Neural cell (in vitro differentiated cells): ENCODE data around the gene GPR152. TPM values are rescaled to one million over a fixed set of nuclear protein-coding genes. Genes with fewer than 3 reads are reported as not detected.

ENCODE experiments used
- H2AFZ ChIP-seq: fragments of 200-600, 300-800 bp; sonication (generic), shearing (Covaris generic); 2 replicates; pipeline ENCODE4 v1.6.0; 2014; ENCODE audit warnings: low read depth, mild to moderate bottlenecking, antibody characterized with exemption, low read length, moderate library complexity
- H3F3A ChIP-seq: fragments of 200-600 bp; shearing (Covaris generic); 2 replicates; pipeline ENCODE4 v1.6.1; 2016; ENCODE audit warnings: mild to moderate bottlenecking, moderate library complexity, mixed read lengths, antibody characterized with exemption, low read length; ENCODE audit not compliant: insufficient read depth, poor library complexity, severe bottlenecking
- H3K27ac ChIP-seq: fragments of 200-600, 300-800 bp; sonication (generic), shearing (Covaris generic); 2 replicates; pipeline ENCODE4 v1.5.1; 2014; ENCODE audit warnings: mild to moderate bottlenecking, low read length, moderate library complexity
- H3K27me3 ChIP-seq: fragments of 300-800, 200-600 bp; sonication (generic), shearing (Covaris generic); 2 replicates; pipeline ENCODE4 v1.6.0; 2014; ENCODE audit warnings: mild to moderate bottlenecking, low read depth, low read length, moderate library complexity; ENCODE audit not compliant: insufficient read depth
- H3K36me3 ChIP-seq: fragments of 300-800, 200-600 bp; sonication (generic), shearing (Covaris generic); 2 replicates; pipeline ENCODE4 v1.5.1; 2014; ENCODE audit warnings: mild to moderate bottlenecking, antibody characterized with exemption, low read length, moderate library complexity; ENCODE audit not compliant: insufficient read depth
- H3K4me2 ChIP-seq: fragments of 300-800, 200-600 bp; sonication (generic), shearing (Covaris generic); 2 replicates; pipeline ENCODE4 v1.6.0; 2014; ENCODE audit warnings: mild to moderate bottlenecking, low read length
- H3K4me3 ChIP-seq: fragments of 300-800, 200-600 bp; sonication (generic), shearing (Covaris generic); 2 replicates; pipeline ENCODE4 v1.5.1; 2014; ENCODE audit warnings: mild to moderate bottlenecking, low read length, moderate library complexity
- H3K79me2 ChIP-seq: fragments of 200-600 bp; shearing (Covaris generic); replicated peaks from 2 replicates; pipeline ENCODE4 v1.6.0; 2014; ENCODE audit warnings: mild to moderate bottlenecking, low read length, moderate library complexity; ENCODE audit not compliant: insufficient read depth
- H3K9ac ChIP-seq: fragments of 300-800, 200-600 bp; sonication (generic), shearing (Covaris generic); 2 replicates; pipeline ENCODE4 v1.6.1; 2016; ENCODE audit warnings: mild to moderate bottlenecking, low read length, mixed read lengths
- H3K9me2 ChIP-seq: fragments of 200-600 bp; shearing (Covaris generic); 2 replicates; pipeline ENCODE4 v1.6.1; 2016; ENCODE audit warnings: mild to moderate bottlenecking, low read length, mixed read lengths; ENCODE audit not compliant: insufficient read depth
- H3K9me3 ChIP-seq: fragments of 200-600, 300-800 bp; sonication (generic), shearing (Covaris generic); 2 replicates; pipeline ENCODE4 v1.6.1; 2016; ENCODE audit warnings: mild to moderate bottlenecking, mixed run types, low read length, moderate library complexity, mixed read lengths
- H4K20me1 ChIP-seq: fragments of 200-600 bp; shearing (Covaris generic); 2 replicates; pipeline ENCODE4 v1.6.1; 2016; ENCODE audit warnings: mild to moderate bottlenecking, mixed run types; ENCODE audit not compliant: insufficient read depth
- EP300 ChIP-seq: fragments of 450-650 bp; conservative IDR thresholded peaks from 2 replicates; pipeline ENCODE4 v1.6.1; 2014; ENCODE audit warnings: antibody characterized with exemption, mild to moderate bottlenecking, moderate library complexity; ENCODE audit not compliant: poor library complexity, severe bottlenecking
- EZH2 ChIP-seq: fragments of 200-600, 300-800 bp; shearing (Covaris generic), sonication (generic); IDR thresholded peaks from 2 replicates; pipeline ENCODE4 v1.6.1; 2014; ENCODE audit warnings: antibody characterized with exemption, low read length, borderline replicate concordance, mild to moderate bottlenecking; ENCODE audit not compliant: insufficient read depth, poor library complexity, severe bottlenecking
- MXI1 ChIP-seq: fragments of 450-650 bp; conservative IDR thresholded peaks from 2 replicates; pipeline ENCODE4 v1.6.1; 2014; ENCODE audit warnings: antibody characterized with exemption, mild to moderate bottlenecking; ENCODE audit not compliant: poor library complexity, severe bottlenecking
- RAD21 ChIP-seq: fragments of 450-650 bp; conservative IDR thresholded peaks from 2 replicates; pipeline ENCODE4 v1.6.1; 2014; ENCODE audit warnings: antibody characterized with exemption, mild to moderate bottlenecking, moderate library complexity
- SMC3 ChIP-seq: fragments of 450-650 bp; conservative IDR thresholded peaks from 2 replicates; pipeline ENCODE4 v1.6.1; 2014; ENCODE audit warnings: antibody characterized with exemption, mild to moderate bottlenecking, moderate library complexity; ENCODE audit not compliant: poor library complexity
- TAF1 ChIP-seq: IDR thresholded peaks from 2 replicates; pipeline ENCODE4 v1.6.1; 2012; ENCODE audit warnings: low read depth
- polyA plus RNA-seq: library from polyadenylated mRNA; depleted of rRNA; stranded (reverse); fragments of >200 nt; gene quantifications from 2 replicates; pipeline ENCODE4 v1.2.3, GENCODE V29; 2014
- TF ChIP-seq, protein P1 (sequence below): IDR thresholded peaks from 2 replicates; pipeline ENCODE4 v1.6.1; 2012; ENCODE audit warnings: borderline replicate concordance
- TF ChIP-seq, protein P2 (sequence below): fragments of 450-650 bp; IDR thresholded peaks from 2 replicates; pipeline ENCODE4 v1.5.1; 2014; ENCODE audit warnings: antibody characterized with exemption, mild to moderate bottlenecking, moderate library complexity; ENCODE audit not compliant: poor library complexity, severe bottlenecking

Gene GPR152
- polyA plus RNA-seq, 1 donor from 2014 or later: not detected

DNA sequence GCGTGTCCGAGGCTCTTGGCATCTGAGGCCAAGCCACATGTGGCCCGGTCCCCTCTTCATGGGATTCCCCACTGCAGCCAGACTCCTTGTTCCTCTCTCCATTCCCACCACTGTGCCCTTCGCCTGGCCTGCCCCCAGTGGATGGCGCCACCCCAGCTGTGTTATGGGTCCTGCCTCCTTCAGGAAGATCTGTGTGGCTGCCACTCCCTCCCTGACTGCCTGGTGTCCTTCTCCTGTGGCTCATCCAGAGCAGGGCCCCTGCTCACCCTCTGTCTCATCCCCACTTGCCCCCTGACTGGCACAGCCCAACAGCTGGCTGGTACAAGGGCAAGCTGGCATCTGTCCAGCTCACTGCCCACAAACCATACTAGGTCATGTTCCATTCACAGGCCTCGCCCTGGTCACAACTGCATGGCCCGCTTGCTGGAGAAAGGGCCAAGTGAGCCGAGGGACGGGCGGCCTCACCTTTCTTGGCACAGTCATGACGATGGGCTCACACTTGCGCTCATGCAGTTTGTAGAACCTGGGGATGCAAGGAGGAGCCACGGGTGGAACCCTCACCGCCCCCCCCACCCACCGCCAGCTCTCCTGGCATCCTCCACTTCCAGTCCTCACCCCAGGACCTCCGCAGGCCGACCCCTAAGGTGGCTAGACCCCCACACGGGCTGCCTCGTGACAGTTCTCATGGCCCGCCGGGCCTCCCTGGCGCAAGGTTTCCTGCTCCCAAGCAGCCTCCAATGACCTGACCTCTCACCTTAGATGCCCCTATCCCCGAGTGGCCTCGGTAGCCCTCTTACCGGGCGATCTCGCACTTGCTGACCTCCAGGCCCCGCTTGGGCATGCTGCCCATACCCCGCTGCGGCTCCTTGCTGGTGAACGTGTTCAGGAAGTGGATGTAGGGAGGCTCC lies 13.0 kb downstream of the GPR152 start:
- no peaks in the 10 kb centered on the region for H3K27me3 ChIP-seq
- H4K20me1 ChIP-seq: no peaks in the 10 kb centered on the region
- no peaks in the 10 kb centered on the region for H3F3A ChIP-seq
- H3K9me3 ChIP-seq: no peaks in the 10 kb centered on the region
- H3K9ac ChIP-seq: no peak overlapping the region
- H3K9me2 ChIP-seq: no peaks in the 10 kb centered on the region
- no peaks in the 10 kb centered on the region for H3K36me3 ChIP-seq
- no peak for TF ChIP-seq EP300
- TF ChIP-seq SMC3: no peak
- TF ChIP-seq, protein P1, sequence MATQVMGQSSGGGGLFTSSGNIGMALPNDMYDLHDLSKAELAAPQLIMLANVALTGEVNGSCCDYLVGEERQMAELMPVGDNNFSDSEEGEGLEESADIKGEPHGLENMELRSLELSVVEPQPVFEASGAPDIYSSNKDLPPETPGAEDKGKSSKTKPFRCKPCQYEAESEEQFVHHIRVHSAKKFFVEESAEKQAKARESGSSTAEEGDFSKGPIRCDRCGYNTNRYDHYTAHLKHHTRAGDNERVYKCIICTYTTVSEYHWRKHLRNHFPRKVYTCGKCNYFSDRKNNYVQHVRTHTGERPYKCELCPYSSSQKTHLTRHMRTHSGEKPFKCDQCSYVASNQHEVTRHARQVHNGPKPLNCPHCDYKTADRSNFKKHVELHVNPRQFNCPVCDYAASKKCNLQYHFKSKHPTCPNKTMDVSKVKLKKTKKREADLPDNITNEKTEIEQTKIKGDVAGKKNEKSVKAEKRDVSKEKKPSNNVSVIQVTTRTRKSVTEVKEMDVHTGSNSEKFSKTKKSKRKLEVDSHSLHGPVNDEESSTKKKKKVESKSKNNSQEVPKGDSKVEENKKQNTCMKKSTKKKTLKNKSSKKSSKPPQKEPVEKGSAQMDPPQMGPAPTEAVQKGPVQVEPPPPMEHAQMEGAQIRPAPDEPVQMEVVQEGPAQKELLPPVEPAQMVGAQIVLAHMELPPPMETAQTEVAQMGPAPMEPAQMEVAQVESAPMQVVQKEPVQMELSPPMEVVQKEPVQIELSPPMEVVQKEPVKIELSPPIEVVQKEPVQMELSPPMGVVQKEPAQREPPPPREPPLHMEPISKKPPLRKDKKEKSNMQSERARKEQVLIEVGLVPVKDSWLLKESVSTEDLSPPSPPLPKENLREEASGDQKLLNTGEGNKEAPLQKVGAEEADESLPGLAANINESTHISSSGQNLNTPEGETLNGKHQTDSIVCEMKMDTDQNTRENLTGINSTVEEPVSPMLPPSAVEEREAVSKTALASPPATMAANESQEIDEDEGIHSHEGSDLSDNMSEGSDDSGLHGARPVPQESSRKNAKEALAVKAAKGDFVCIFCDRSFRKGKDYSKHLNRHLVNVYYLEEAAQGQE: no peak
- TF ChIP-seq EZH2: no peak
- TF ChIP-seq RAD21: no peak
- H2AFZ ChIP-seq: no peak overlapping the region
- no peak overlapping the region for H3K4me2 ChIP-seq
- H3K79me2 ChIP-seq: no peaks in the 10 kb centered on the region
- no peak overlapping the region for H3K4me3 ChIP-seq
- H3K27ac ChIP-seq: no peak overlapping the region

DNA sequence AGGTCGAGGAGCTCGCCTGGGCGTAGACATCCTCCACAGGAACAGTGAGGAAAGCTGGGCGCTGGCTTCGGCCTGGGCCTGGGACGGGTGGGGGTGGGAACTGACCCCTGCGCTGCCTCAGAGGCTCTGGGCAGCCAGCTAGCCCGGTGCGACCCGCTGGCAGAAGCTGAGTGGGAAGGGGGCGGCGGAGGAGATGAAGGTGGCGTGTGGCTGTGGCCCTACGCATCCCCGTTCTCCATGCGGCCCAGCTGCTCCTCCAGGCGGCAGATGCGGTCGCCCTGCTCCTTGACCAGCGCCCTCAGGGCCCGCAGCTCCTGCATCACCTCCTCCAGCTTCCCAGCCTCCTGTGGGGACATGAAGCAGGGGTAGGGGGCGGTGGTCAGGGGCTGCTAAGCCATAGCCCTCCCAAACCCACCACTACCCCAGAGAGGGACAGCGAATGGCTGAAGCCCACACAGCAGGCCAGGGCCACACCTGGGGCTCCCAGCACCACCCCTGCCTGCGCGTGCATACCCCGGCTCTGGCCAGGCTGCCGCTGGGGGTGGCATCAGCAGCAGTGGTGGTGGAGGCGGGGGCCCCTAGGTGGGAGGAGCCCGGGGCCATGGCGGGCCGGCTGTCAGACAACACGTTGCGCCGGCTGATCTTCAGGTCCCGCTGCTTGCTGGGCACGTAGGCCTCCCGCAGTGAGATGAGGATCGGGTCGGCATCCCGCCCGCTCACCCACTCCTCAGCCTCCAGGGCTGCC lies 14.2 kb downstream of the GPR152 start:
- H3K4me3 ChIP-seq: no peak overlapping the region
- no peak overlapping the region for H2AFZ ChIP-seq
- no peaks in the 10 kb centered on the region for H3K36me3 ChIP-seq
- H3K79me2 ChIP-seq: no peaks in the 10 kb centered on the region
- H3K9me3 ChIP-seq: no peaks in the 10 kb centered on the region
- H3K27ac ChIP-seq: no peak overlapping the region
- no peak overlapping the region for H3K4me2 ChIP-seq
- H4K20me1 ChIP-seq: no peaks in the 10 kb centered on the region
- H3K9ac ChIP-seq: no peak overlapping the region
- no peaks in the 10 kb centered on the region for H3K9me2 ChIP-seq
- TF ChIP-seq EZH2 (no peak), SMC3 (no peak), TAF1 (no peak), MXI1 (no peak), EP300 (no peak), RAD21 (no peak)
- TF ChIP-seq, protein P2, sequence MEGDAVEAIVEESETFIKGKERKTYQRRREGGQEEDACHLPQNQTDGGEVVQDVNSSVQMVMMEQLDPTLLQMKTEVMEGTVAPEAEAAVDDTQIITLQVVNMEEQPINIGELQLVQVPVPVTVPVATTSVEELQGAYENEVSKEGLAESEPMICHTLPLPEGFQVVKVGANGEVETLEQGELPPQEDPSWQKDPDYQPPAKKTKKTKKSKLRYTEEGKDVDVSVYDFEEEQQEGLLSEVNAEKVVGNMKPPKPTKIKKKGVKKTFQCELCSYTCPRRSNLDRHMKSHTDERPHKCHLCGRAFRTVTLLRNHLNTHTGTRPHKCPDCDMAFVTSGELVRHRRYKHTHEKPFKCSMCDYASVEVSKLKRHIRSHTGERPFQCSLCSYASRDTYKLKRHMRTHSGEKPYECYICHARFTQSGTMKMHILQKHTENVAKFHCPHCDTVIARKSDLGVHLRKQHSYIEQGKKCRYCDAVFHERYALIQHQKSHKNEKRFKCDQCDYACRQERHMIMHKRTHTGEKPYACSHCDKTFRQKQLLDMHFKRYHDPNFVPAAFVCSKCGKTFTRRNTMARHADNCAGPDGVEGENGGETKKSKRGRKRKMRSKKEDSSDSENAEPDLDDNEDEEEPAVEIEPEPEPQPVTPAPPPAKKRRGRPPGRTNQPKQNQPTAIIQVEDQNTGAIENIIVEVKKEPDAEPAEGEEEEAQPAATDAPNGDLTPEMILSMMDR: no peak
- TF ChIP-seq, protein P1: no peak
- no peaks in the 10 kb centered on the region for H3F3A ChIP-seq
- no peaks in the 10 kb centered on the region for H3K27me3 ChIP-seq
